Ovary (tissue), 9 donors: Measurements from ENCODE around the gene GAS5. TPM values are rescaled to one million over a fixed set of nuclear protein-coding genes. Genes with fewer than 3 reads are reported as not detected.
"Not testable (repeated sequence)": the region's sequence is repeated elsewhere in the genome, so short reads cannot be mapped to it uniquely, and the experiment has no call there.

ENCODE experiments used
- DNase-seq, 5 donors: peaks; one replicate each; pipeline ENCODE4 v3.0.0-alpha.2; 2019 to 2020
- H3K27ac ChIP-seq, 2 donors: fragments of 200-600 bp; one replicate each; pipeline versions ENCODE4 v1.5.1 to v1.8.0; 2019 to 2022
- H3K27me3 ChIP-seq: fragments of 200-600 bp; one replicate; pipeline ENCODE4 v1.8.0; 2022
- H3K36me3 ChIP-seq: fragments of 200-600 bp; sonication (generic); one replicate; pipeline ENCODE4 v1.5.1; 2019
- H3K4me1 ChIP-seq: one replicate; pipeline ENCODE4 v1.8.1; 2013; ENCODE audit warnings: mild to moderate bottlenecking, moderate library complexity; ENCODE audit not compliant: insufficient read depth
- H3K4me3 ChIP-seq: fragments of 200-600 bp; sonication (generic); one replicate; pipeline ENCODE4 v1.5.1; 2017
- H3K9me3 ChIP-seq, 2 donors: fragments of 200-600 bp in 1 of 2; sonication (generic) in 1 of 2; one replicate each; pipeline versions ENCODE4 v1.5.1 to v1.8.1; 2013 to 2019; ENCODE audit warnings: mild to moderate bottlenecking in 1 of 2, moderate library complexity in 1 of 2
- EP300 ChIP-seq: sonication (generic); formaldehyde crosslinking; IDR thresholded peaks from one replicate; pipeline ENCODE4 v1.6.1; 2017; ENCODE audit warnings: antibody characterized with exemption
- POLR2A ChIP-seq: fragments of 450-650 bp; IDR thresholded peaks from one replicate; pipeline ENCODE4 v1.6.1; 2017; ENCODE audit warnings: antibody characterized with exemption, mild to moderate bottlenecking, moderate library complexity
- WGBS, 3 donors: extraction: QIAGEN DNeasy Blood & Tissue Kit in 1 of 3; methylation state at CpG; one replicate each; pipeline versions ENCODE4 v1.1.5 to v1.1.7; 2013 to 2017; 5-methylcytosine and 5-hydroxymethylcytosine counted together
- intact Hi-C, 4 donors: fragments of 100-400 bp; cut with DNase I; formaldehyde crosslinking; loops; one replicate each; pipeline versions ENCODE4 v1.11.0 to v1.15.1; 2022 to 2023
- polyA plus RNA-seq, 2 donors: library from polyadenylated mRNA; stranded (reverse); fragments of 200-250 nt in 1 of 2; fragments of 350-450 nt in 1 of 2; fragmentation: Illumina TruSeq in 1 of 2; extraction: RNeasy Lipid Tissue Mini Kit (QIAGEN cat#74804) in 1 of 2; gene quantifications; one replicate each; pipeline ENCODE4 v1.2.3, GENCODE V29; 2013 to 2014
- total RNA-seq, 7 donors: library from RNA; depleted of rRNA in 2 of 7; stranded (reverse); fragments of >200 nt in 2 of 7; fragmentation: NEBNext Ultra II Directional in 3 of 7; extraction: Animal tissue kit (Norgen Biotek cat#: 25700) in 3 of 7; gene quantifications; one replicate each; pipeline versions ENCODE4 v1.1.0 to v1.2.4, GENCODE V29; 2016 to 2023
- TF ChIP-seq, protein P1 (sequence below), 3 donors: fragments of 450-650 bp in 2 of 3; fragments of 200-600 bp in 1 of 3; IDR thresholded peaks; one replicate each; pipeline versions ENCODE4 v1.5.1 to v1.8.0; 2016 to 2022; ENCODE audit warnings: antibody characterized with exemption in 3 of 3, mild to moderate bottlenecking in 1 of 3
- donor health status: DM: no; HTN: no; CAD: no; lungs with moderate emphysema.
- donor health status: DM: no; HTN: no; CAD: no.
- donor health status: Bipolar disorder and iron deficiency.
- donor health status: DM: yes; HTN: yes; CAD: no.
- donor health status: DM: no; HTN: no; CAD: no.
- donor health status: DM: yes; HTN: yes; CAD: no.

GAS5 gene
- total and polyA plus RNA-seq, 9 donors, result 802 to 2,885 (median 1,266) TPM

GRCh38 chr1:173861731-173862145 is 6.1 kb downstream of the GAS5 start:
- peaks cover 3% of the 10 kb centered on the region for H3K4me1 ChIP-seq
- H3K27me3 ChIP-seq, result no peaks in the 10 kb centered on the region
- DNase-seq, result no peak
- no peak overlapping the region for H3K27ac ChIP-seq
- intact Hi-C loops, result no loop called here
- TF ChIP-seq EP300 (no peak), POLR2A (no peak)
- TF ChIP-seq, protein P1, sequence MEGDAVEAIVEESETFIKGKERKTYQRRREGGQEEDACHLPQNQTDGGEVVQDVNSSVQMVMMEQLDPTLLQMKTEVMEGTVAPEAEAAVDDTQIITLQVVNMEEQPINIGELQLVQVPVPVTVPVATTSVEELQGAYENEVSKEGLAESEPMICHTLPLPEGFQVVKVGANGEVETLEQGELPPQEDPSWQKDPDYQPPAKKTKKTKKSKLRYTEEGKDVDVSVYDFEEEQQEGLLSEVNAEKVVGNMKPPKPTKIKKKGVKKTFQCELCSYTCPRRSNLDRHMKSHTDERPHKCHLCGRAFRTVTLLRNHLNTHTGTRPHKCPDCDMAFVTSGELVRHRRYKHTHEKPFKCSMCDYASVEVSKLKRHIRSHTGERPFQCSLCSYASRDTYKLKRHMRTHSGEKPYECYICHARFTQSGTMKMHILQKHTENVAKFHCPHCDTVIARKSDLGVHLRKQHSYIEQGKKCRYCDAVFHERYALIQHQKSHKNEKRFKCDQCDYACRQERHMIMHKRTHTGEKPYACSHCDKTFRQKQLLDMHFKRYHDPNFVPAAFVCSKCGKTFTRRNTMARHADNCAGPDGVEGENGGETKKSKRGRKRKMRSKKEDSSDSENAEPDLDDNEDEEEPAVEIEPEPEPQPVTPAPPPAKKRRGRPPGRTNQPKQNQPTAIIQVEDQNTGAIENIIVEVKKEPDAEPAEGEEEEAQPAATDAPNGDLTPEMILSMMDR (IDR thresholded peaks at IDR 0.05), result no peak
- H3K4me3 ChIP-seq, result no peak overlapping the region
- H3K36me3 ChIP-seq, result no peaks in the 10 kb centered on the region
- WGBS, 3 donors, result 92 to 93% (median 93%) methylated on average over 7 of the region's 7 CpGs
- no peaks in the 10 kb centered on the region for H3K9me3 ChIP-seq

- Histone ChIP-seq H3K4me1 (no peaks in the 10 kb centered on the region), H3K27ac (no peak overlapping the region), H3K27me3 (no peaks in the 10 kb centered on the region), H3K4me3 (no peak overlapping the region), H3K9me3 (no peaks in the 10 kb centered on the region), H3K36me3 (no peaks in the 10 kb centered on the region)
- 78 to 88% (median 87%) methylated on average over 1 of the region's 1 CpG for whole genome bisulfite sequencing, 3 donors
- intact Hi-C loops, result no loop called here
- no peak for DNase-seq
- TF ChIP-seq EP300 (no peak), POLR2A (no peak)
- TF ChIP-seq, protein P1 (IDR thresholded peaks at IDR 0.05), result no peak
Observed at GRCh38 chr1:173860065-173860464, 7.7 kb downstream of the GAS5 start.

DNA sequence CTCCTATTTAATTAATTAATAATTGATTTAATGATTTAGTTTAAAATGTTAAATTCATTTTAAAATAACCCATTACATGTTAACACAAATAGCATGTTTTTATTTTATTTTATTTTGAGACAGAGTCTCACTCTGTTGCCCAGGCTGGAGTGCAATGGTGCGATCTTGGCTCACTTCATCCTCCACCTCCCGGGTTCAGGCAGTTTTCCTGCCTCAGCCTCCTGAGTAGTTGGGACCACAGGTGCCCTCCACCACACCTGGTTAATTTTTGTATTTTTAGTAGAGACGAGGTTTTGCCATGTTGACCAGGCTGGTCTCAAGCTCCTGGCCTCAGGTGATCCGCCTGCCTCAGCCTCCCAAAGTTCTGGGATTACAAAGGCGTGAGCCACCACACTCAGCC is 8.2 kb downstream of the GAS5 start:
- intact Hi-C loops, H3K4me3 ChIP-seq, DNase-seq, H3K27ac ChIP-seq, H3K4me1 ChIP-seq, H3K36me3 ChIP-seq, H3K27me3 ChIP-seq, H3K9me3 ChIP-seq: not testable (repeated sequence)
- 92 to 96% (median 94%) methylated on average over 5 of the region's 5 CpGs for WGBS, 3 donors

- H3K27ac ChIP-seq, result no peak overlapping the region
- intact Hi-C loops, result no loop called here
- WGBS, 3 donors, result 69 to 81% (median 74%) methylated on average over 4 of the region's 4 CpGs
Observed at GRCh38 chr1:173857363-173857917, 10.3 kb downstream of the GAS5 start.

GRCh38 chr1:173856903-173857302 is 10.9 kb downstream of the GAS5 start:
- H3K36me3 ChIP-seq, result no peaks in the 10 kb centered on the region
- no peak for DNase-seq
- WGBS, 3 donors, result 92 to 96% (median 95%) methylated on average over 2 of the region's 2 CpGs
- H3K27ac ChIP-seq, result no peak overlapping the region
- intact Hi-C loops, result no loop called here
- no peak overlapping the region for H3K4me3 ChIP-seq
- TF ChIP-seq POLR2A (no peak), EP300 (no peak)
- TF ChIP-seq, protein P1 (IDR thresholded peaks at IDR 0.05), result no peak
- no peaks in the 10 kb centered on the region for H3K27me3 ChIP-seq
- H3K9me3 ChIP-seq, result no peaks in the 10 kb centered on the region
- H3K4me1 ChIP-seq, result no peaks in the 10 kb centered on the region

More at GRCh38 chr1:173857363-173857917, 10.3 kb downstream of the GAS5 start:
- no peaks in the 10 kb centered on the region for H3K36me3 ChIP-seq
- no peak for DNase-seq
- H3K27me3 ChIP-seq, result no peaks in the 10 kb centered on the region
- H3K4me3 ChIP-seq, result no peak overlapping the region
- H3K9me3 ChIP-seq, result no peaks in the 10 kb centered on the region
- no peaks in the 10 kb centered on the region for H3K4me1 ChIP-seq
- TF ChIP-seq POLR2A (no peak), EP300 (no peak)
- TF ChIP-seq, protein P1 (IDR thresholded peaks at IDR 0.05), result no peak
